HG03575 (cell line): ENCODE data around the gene LSP1.

Source experiments
- ATAC-seq: cut with Tn5 transposase; IDR thresholded peaks from one replicate; pipeline ENCODE4 v1.9.1; 2021; ENCODE audit not compliant: unreplicated experiment, insufficient number of reproducible peaks, low FRiP score; ENCODE audit errors: extremely low read depth

Gene LSP1

DNA sequence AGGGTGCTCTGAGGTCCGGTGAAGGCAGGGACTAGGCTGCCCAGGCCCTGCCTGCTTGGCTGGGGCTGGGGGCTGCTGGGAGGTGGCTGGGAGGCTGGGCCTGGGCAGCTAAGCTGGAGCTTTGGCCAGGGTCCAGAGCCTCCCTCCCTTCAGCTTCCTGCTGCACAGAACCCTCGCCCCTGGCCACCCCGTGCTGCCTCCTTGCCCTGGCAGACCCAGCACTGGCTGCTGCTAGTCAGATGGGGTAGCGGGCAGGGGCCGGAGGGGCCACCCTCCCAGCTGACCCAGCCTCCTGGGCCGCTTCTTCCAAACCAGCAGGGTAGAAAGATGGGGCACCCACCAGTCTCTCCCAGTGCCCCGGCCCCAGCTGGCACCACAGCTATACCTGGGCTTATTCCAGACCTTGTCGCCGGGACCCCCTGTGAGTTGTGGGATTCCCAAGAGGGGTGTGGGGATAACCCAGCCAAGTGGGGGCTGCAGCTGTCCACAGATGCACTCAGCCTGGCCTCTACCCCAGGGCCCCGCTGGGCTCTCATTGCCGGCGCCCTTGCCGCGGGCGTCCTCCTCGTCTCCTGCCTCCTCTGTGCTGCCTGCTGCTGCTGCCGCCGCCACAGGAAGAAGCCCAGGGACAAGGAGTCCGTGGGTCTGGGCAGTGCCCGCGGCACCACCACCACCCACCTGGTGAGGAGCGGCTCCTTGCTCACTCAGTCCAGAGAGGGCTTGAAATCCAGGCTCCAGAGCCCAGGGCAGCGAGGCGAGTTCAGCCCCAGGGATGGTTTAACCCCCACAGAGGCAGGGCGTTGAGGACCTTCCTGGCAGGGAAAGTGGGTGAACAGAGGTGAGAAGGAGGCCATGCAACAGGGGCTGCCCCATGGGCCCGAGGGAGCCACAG, 17.9 kb upstream of the LSP1 start, which contains the start of gene SYT8:
TSS of gene SYT8 (plus strand) at position 212 of the 892 bp plus-strand sequence. CDS start at position 328, 116 bp downstream.
- ATAC-seq: no peak

- ATAC-seq: no peak
These were observed 17.2 kb upstream of the LSP1 start for GRCh38 chr11:1835671-1836010.

- no peak for ATAC-seq
These were observed 16.6 kb upstream of the LSP1 start for GRCh38 chr11:1836011-1836945.

- no peak for ATAC-seq
These were observed 15.5 kb upstream of the LSP1 start for GRCh38 chr11:1837171-1838076.

DNA sequence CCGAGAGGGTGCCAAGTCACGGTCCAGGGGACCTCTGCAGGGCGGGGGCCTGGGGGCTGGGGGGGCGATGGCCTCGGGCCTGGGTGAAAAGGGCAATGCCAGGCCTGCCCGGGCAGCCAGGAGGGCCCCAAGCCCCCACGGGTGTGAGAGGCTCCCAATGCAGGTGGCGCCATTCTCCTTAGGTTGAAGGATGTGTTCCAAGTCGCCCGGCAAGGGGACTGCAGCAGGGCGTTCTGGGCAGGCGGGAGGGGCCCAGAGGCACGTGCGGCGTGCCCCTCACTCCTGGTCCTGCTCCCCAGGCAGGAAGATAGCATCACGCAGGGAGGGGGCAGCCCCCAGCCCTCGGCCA, 14.8 kb upstream of the LSP1 start:
- ATAC-seq: no peak

- ATAC-seq: no peak
These were observed 14.3 kb upstream of the LSP1 start, which contains the start of gene TNNI2 for GRCh38 chr11:1838426-1839144. TSS of gene TNNI2 (plus strand) at chr11:1838981. CDS start at chr11:1839697, 716 bp downstream.

- ATAC-seq: no peak
These were observed 13.5 kb upstream of the LSP1 start for GRCh38 chr11:1839204-1839923.

DNA sequence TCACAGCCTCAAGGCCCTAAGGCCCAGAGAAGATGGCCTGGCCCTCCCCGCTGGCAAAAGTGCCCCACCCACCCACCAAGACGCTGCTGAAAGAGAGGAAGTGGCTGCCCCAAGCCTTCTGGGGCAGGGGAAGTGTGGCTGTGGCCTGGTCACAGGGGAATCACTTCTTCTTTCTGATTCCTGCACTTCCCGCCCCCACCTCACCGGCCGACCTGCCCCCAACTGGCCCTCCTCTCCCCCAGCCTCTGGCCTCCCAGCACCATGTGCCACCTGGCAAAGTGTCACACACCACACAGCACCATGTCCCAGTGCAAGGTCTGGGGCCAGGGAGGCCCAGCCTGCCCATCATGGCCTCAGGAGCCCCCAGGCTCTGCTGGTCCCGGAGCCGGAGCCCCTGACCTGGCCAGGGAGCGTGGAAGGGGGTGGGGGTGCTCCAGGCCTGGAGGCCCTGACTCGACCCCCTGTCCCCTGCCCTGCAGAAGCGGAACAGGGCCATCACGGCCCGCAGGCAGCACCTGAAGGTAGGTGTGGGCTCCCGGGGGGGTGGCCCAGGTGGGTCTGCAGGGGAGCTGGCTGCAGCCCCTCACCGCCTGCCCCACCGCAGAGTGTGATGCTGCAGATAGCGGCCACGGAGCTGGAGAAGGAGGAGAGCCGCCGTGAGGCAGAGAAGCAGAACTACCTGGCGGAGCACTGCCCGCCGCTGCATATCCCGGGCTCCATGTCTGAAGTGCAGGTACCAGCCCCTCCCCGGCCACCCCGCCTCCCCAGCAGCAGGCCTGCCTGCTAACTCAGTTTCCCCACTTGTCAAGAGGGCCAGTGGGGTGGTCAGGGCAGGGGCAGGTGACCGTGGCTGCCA, 12.7 kb upstream of the LSP1 start:
- ATAC-seq: no peak

- ATAC-seq: no peak
These were observed 12.0 kb upstream of the LSP1 start for GRCh38 chr11:1840780-1841480.

DNA sequence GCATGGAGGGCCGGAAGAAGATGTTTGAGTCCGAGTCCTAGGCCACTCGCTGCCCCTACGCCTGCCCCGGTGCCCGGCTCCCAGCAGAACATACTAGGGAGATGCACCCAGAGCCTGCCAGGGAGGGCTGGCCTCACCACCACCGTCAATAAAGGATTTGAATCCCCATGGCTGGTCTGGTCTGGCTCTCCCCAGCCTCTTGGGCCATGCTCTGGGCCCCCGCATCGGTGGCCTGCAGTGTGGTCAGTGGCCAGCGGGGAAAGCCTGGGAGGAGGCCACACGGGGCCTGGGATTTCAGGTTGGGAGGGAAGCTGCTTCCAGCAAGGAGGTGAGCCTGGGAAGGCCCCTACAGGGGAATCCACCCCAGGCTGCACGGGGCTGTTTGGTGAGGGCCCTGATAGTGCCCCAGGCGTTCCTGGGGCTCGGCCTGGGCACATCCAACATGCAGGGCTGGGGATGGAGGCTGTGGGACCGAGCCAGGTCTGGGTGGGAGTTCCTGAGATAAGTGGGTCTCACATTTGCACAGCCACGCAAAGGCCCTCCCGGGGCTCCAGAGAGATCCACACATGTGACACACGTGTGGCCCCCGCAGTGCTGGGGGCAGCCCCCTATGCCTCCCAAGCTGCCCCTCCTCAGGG, 11.3 kb upstream of the LSP1 start:
- no peak for ATAC-seq

GRCh38 chr11:1842149-1843097, 10.5 kb upstream of the LSP1 start:
- ATAC-seq: no peak

DNA sequence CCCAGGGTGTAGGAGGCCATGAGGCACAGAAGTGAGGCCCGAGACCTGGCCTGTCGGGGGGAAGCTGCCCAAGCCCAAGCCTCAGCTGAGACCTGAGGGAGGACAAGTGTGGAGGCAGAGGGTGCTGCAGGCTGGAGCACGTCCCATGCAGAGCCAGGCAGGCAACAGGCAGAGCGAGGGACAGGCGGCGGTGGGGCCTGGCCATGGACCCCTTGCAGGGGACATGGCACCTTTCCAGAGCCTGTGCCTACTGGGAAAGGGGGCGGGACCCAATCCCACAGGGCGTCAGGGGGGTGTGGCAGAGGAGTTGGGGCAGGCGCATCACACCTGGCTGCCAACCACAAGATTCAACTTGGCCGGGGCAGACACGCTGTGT, 9.8 kb upstream of the LSP1 start:
- no peak for ATAC-seq

- no peak for ATAC-seq
These were observed 9.1 kb upstream of the LSP1 start for GRCh38 chr11:1843796-1844195.

DNA sequence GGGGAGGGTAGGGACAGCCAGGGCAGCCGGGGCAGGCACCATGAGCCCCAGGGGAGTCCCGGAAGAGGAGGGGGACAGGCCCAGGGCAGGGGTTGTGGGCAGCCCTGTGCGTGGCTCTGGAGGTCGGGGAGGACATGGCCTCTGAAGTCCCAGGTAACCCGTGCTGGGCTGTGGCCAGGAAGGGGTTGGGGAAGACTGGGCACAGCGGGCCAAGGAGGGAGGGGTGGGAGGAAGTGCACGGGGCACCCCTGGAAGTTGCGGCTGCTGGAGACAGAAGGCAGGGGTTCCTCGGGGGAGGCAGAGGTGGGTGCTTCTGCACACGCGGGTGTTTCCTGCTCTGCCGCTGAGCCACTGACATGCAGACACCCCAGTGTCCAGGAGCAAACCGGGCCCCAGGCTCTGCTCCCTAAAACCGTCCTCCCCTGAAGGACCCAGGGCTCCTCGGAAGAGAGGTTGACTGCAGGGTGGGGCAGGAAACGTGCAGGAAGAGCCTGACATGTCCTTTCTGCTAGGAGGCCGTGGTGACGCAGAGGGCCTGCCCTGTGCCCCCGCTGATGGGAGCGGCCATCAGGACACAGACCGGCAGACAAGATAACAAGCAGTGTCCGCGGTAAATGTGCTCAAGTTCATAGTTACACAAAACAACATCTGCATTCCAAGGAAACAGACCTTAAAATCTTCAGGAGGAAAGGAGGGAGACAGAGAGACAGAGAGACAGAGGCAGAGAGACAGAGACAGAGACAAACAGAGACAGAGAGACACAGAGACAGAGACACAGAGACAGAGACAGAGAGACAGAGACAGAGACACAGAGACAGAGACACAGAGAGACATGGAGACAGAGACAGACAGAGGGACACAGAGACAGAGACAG, 8.4 kb upstream of the LSP1 start:
- no peak for ATAC-seq
